Endothelial cell of umbilical vein (primary cell): ENCODE results near the gene ASTN1.

ENCODE experiments used
- EZH2 ChIP-seq: IDR thresholded peaks from 2 replicates; pipeline ENCODE4 v1.6.1; 2012; ENCODE audit warnings: borderline replicate concordance, low read depth, mild to moderate bottlenecking, moderate library complexity, low read length, inconsistent platforms; ENCODE audit not compliant: severe bottlenecking
- FOS ChIP-seq: IDR thresholded peaks from 2 replicates; pipeline ENCODE4 v1.6.1; 2011; ENCODE audit warnings: mild to moderate bottlenecking, low read length, moderate library complexity, borderline replicate concordance; ENCODE audit not compliant: insufficient read depth
- GATA2 ChIP-seq: IDR thresholded peaks from 2 replicates; pipeline ENCODE4 v1.7.0; 2011; ENCODE audit warnings: low read depth, mild to moderate bottlenecking, moderate library complexity, mixed read lengths, low read length; ENCODE audit not compliant: insufficient read length, insufficient read depth
- JUN ChIP-seq: IDR thresholded peaks from 2 replicates; pipeline ENCODE4 v1.6.1; 2011; ENCODE audit warnings: borderline replicate concordance, low read depth; ENCODE audit not compliant: insufficient read length, insufficient read depth
- POLR2A ChIP-seq: IDR thresholded peaks from 2 replicates; pipeline ENCODE4 v1.6.1; 2012; ENCODE audit warnings: low read depth, mild to moderate bottlenecking, control low read depth, low read length
- POLR2AphosphoS5 ChIP-seq: IDR thresholded peaks from 2 replicates; pipeline ENCODE4 v1.6.1; 2012; ENCODE audit warnings: low read depth, mild to moderate bottlenecking, control low read depth, low read length, moderate library complexity; ENCODE audit not compliant: insufficient read depth
- TF ChIP-seq, protein P1 (sequence below), 2 donors: IDR thresholded peaks; 1 replicate in 1 of 2; 2 replicates in 1 of 2; pipeline ENCODE4 v1.5.1; 2011; ENCODE audit warnings: low read length in 2 of 2, mild to moderate bottlenecking in 2 of 2, moderate library complexity in 2 of 2, control low read depth in 1 of 2, inconsistent platforms in 1 of 2, low read depth in 1 of 2; ENCODE audit not compliant: insufficient read depth in 1 of 2; ENCODE audit errors: extremely low read depth in 1 of 2
- TF ChIP-seq, protein P2 (sequence below): IDR thresholded peaks from 2 replicates; pipeline ENCODE4 v1.6.1; 2011; ENCODE audit not compliant: insufficient read depth, insufficient read length

DNA sequence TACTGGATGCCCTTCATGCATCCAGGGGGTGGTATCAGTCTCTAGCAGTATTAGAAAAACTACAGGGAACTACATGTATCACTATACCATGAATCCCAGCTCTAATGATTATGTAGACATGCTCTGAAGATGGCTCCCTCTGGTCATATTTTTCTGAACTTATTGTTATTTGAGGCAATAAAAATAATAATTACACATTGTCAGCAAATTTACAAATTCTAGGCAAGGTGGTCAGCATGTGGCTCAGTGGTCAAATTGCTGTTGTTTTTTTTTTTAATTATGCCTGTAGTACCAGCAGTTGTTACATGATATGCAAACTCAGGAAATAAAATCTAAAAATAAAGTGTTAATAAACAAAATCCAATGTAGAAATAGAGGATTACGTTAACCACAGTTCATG lies 22.5 kb downstream of the ASTN1 start:
- TF ChIP-seq, protein P1, sequence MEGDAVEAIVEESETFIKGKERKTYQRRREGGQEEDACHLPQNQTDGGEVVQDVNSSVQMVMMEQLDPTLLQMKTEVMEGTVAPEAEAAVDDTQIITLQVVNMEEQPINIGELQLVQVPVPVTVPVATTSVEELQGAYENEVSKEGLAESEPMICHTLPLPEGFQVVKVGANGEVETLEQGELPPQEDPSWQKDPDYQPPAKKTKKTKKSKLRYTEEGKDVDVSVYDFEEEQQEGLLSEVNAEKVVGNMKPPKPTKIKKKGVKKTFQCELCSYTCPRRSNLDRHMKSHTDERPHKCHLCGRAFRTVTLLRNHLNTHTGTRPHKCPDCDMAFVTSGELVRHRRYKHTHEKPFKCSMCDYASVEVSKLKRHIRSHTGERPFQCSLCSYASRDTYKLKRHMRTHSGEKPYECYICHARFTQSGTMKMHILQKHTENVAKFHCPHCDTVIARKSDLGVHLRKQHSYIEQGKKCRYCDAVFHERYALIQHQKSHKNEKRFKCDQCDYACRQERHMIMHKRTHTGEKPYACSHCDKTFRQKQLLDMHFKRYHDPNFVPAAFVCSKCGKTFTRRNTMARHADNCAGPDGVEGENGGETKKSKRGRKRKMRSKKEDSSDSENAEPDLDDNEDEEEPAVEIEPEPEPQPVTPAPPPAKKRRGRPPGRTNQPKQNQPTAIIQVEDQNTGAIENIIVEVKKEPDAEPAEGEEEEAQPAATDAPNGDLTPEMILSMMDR (IDR thresholded peaks at IDR 0.05; ENCODE audit: extremely low read depth in 1 of 2, insufficient read depth in 1 of 2, low read depth in 1 of 2, low read length in 2 of 2) = no peak
- TF ChIP-seq GATA2 = no peak
- no peak for TF ChIP-seq FOS
- TF ChIP-seq, protein P2, sequence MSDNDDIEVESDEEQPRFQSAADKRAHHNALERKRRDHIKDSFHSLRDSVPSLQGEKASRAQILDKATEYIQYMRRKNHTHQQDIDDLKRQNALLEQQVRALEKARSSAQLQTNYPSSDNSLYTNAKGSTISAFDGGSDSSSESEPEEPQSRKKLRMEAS = no peak
- no peak for TF ChIP-seq EZH2
- no peak for TF ChIP-seq POLR2A
- TF ChIP-seq JUN = no peak
- TF ChIP-seq POLR2AphosphoS5 = no peak
